Epithelial cell of proximal tubule (primary cell): ENCODE data around the gene JAG1. TPM values are rescaled to one million over a fixed set of nuclear protein-coding genes. Genes with fewer than 3 reads are reported as not detected.
"Not testable (repeated sequence)": the region's sequence is repeated elsewhere in the genome, so short reads cannot be mapped to it uniquely, and the experiment has no call there.

Experiments used
- DNase-seq: peaks from one replicate; pipeline ENCODE4 v3.0.0-alpha.2; 2011; ENCODE audit warnings: low read depth
- H3K4me3 ChIP-seq: 2 replicates; pipeline ENCODE4 v1.5.1; 2011; ENCODE audit warnings: low read depth, mild to moderate bottlenecking, low read length
- CTCF ChIP-seq: conservative IDR thresholded peaks from 2 replicates; pipeline ENCODE4 v1.5.1; 2012; ENCODE audit warnings: low read depth, mild to moderate bottlenecking, low read length
- total RNA-seq: library from RNA; depleted of rRNA; stranded (reverse); fragments of >200 nt; gene quantifications from 2 replicates; pipeline ENCODE4 v1.2.3, GENCODE V29; 2015

The JAG1 gene
- total RNA-seq, 1 donor from 2014 or later: 42.8 TPM

DNA sequence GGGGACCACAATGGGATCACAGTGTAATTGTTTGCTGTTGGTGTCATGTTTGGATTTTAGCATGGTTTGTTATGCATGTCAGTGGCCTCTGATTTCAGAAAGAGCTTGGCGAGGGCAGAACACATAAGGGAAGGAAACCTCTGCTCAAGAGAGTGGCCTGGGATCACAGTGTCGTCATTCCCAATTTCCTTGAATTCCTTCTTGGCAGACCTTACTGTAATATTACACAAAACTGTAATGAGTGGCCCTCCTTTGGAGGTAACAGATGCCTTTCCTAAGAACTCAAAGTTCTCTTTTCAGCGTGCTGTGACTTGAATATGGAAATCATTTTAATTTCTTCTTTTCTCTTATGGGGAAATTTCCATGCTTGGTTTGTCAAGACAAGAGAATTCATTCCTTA lies 46.9 kb downstream of the JAG1 start:
- no peak for TF ChIP-seq CTCF
- DNase-seq: no peak
- H3K4me3 ChIP-seq: no peak overlapping the region

- DNase-seq: no peak
- no peak overlapping the region for H3K4me3 ChIP-seq
- no peak for TF ChIP-seq CTCF
Observed at GRCh38 chr20:10625641-10626040, 48.2 kb downstream of the JAG1 start.

DNA sequence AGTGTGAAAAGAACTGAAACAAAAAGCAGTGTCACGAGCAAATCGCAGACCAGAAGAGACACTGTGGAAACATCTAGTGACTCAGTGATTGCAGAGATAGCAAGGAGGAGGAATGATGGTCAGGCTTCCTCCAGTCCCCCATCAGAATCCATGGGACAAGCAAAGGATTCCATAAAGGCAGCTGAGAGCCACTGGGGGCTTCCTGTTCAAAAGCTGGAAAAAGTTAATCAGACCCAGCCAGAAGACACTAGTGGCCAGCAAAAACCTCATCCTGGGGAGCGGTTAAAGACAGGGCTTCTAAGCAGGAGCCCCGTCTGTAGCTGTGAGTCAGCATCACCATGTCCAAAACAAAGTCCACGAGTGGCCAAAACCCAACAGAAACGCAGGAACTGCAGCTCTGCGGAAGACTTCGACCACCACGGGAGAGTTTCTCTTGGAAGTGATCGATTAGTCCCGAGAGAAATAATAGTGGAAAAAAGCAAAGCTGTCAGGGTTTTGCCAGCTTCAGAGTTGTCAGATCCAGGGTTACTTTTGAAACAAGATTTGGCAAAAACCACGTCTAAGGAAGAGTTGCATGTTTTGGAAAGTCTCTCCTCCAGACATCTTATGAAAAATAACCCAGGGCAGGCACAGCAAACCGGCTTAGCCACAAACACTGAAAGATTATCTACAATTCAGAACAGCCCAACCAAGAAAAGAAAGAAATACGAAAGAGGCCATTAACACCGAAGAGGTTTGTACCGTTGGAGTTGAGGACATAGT lies 51.0 kb downstream of the JAG1 start:
- no peak overlapping the region for H3K4me3 ChIP-seq
- no peak for DNase-seq
- no peak for TF ChIP-seq CTCF

DNA sequence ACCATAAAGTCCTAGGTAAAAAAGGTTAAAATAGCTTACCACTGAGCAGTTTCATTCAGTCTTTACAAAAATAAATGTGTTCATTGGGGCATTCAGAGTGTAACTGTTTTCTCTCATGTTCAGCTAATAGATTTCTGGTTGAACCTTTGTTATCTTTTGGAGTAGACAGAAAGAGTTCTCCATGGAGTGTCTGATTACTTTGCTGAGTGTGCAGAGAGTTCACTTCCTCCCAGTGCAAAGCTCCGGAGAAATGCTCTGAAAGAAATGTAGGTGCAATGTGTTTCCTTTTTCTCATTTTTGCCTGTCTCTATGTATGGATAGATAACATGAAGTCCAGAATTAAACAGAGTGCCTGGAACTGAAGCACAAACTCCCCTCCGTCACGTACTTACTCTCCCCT lies 52.6 kb downstream of the JAG1 start:
- no peak for TF ChIP-seq CTCF
- no peak overlapping the region for H3K4me3 ChIP-seq
- DNase-seq: no peak

DNA sequence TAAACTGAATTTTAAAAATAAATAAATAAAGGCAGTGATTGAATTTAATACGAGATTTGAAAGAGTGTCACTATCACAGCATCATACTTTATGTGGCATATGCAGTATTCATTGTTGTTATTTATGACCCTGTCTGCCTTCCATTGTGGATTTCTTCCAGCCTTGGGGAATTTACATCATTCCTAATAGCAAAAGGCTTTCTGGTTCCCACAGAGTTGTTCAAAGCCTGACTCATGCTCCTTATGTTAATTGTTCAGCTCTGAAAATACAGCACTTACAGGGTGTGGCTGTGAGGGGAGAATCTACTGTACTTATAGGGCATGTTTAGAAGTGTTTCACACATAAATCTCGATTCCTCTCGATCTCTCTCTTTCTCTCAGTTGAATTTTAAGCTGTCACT lies 54.4 kb downstream of the JAG1 start:
- H3K4me3 ChIP-seq: no peak overlapping the region
- TF ChIP-seq CTCF: no peak
- DNase-seq: peak; percentile 55

DNA sequence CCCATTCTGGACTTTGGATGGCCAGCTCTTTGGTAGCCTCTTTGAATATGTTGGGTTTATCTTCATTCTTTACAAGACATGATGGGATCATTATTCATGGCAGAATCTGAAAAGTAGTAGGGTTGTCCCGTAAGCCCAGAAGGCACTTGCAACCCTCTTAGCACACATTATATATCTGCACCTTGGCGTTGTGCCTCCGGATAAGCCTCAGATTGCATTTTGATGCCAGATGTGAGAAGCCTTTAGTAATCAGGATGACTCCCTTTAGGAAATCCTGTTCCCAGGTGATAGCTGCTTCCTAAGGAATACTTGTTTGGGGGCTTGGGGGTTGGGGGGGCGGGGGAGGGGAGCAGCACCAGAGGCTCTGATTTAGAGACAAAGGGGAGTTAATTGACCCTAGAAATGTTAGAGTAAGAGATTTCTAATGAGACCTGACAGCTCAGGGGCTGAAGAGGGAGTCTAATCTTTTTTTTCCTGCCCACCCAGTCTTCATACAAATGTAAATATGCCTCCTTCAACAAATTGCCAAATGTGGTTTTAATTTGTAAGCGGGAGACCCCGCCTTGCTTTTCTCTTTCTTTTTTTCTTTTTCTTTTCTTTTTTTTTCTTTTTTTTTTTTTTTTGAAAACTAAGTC lies 55.1 kb downstream of the JAG1 start:
- no peak for TF ChIP-seq CTCF
- DNase-seq: no peak
- no peak overlapping the region for H3K4me3 ChIP-seq

DNA sequence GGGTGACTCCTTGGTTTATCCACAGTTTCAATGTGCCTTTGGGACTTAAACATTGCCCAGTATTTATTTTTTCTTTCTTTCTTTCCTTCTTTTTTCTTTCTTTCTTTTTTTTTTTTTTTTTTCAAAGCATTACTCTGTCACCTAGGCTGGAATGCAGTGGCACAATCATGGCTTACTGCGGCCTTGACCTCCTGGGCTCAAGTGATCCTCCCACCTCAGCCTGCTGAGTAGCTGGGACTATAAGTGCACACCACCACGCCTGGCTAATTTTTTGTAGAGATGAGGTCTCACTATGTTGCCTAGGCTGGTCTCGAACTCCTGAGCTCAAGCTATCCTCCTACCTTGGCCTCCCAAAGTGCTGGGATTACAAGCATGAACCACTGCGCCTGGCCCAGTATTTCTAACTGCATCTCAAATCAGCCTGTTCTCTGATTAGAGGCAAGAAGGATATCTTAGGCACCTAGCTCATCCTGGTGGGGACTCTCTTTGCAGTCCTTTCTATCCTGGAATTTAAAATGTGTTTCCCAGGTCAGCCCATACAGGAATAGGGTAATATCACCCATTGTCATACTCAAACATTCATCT lies 56.2 kb downstream of the JAG1 start:
- not testable (repeated sequence) for H3K4me3 ChIP-seq

More for the DNA sequence above, 56.2 kb downstream of the JAG1 start:
- DNase-seq: not testable (repeated sequence)
